Kidney (tissue), 14 donors: ENCODE data around the gene TTC8. TPM values are rescaled to one million over a fixed set of nuclear protein-coding genes. Genes with fewer than 3 reads are reported as not detected.

Experiments used
- DNase-seq, 5 donors: peaks; one replicate each; pipeline ENCODE4 v3.0.0-alpha.2; 2013 to 2020
- FAIRE-seq: peaks from 2 replicates; lab custom pipeline; 2012; peaks lifted over from hg19 to GRCh38; lab: Jason Lieb, UNC
- H3K27ac ChIP-seq, 2 donors: one replicate each; pipeline ENCODE4 v1.7.0; 2013; ENCODE audit warnings: low read depth in 2 of 2, low read length in 2 of 2, inconsistent platforms in 1 of 2
- H3K27me3 ChIP-seq: one replicate; pipeline ENCODE4 v1.7.1; 2013; ENCODE audit warnings: low read length, inconsistent platforms; ENCODE audit not compliant: control insufficient read depth, insufficient read depth
- H3K36me3 ChIP-seq, 3 donors: one replicate each; pipeline versions ENCODE4 v1.7.0 to v1.7.1; 2013; ENCODE audit warnings: low read length in 3 of 3, control low read depth in 1 of 3, inconsistent platforms in 1 of 3; ENCODE audit not compliant: insufficient read depth in 3 of 3, control insufficient read depth in 2 of 3
- H3K4me1 ChIP-seq, 3 donors: one replicate each; pipeline versions ENCODE4 v1.7.0 to v1.7.1; 2013; ENCODE audit warnings: low read length in 3 of 3, inconsistent platforms in 1 of 3, low read depth in 1 of 3; ENCODE audit not compliant: control insufficient read depth in 2 of 3, insufficient read depth in 2 of 3
- H3K4me3 ChIP-seq, 3 donors: one replicate each; pipeline versions ENCODE4 v1.7.0 to v1.8.1; 2013; ENCODE audit warnings: low read length in 3 of 3, control low read depth in 1 of 3, inconsistent platforms in 1 of 3
- H3K9ac ChIP-seq, 3 donors: one replicate each; pipeline versions ENCODE4 v1.7.0 to v1.7.1; 2013; ENCODE audit warnings: low read length in 3 of 3, control low read depth in 1 of 3, inconsistent platforms in 1 of 3
- H3K9me3 ChIP-seq, 3 donors: one replicate each; pipeline versions ENCODE4 v1.7.0 to v1.7.1; 2013; ENCODE audit warnings: low read length in 3 of 3, control low read depth in 1 of 3, inconsistent platforms in 1 of 3; ENCODE audit not compliant: control insufficient read depth in 2 of 3, insufficient read depth in 1 of 3
- CTCF ChIP-seq: IDR thresholded peaks from 3 replicates; pipeline ENCODE4 v1.5.1; 2012; ENCODE audit warnings: mild to moderate bottlenecking, moderate library complexity, borderline replicate concordance; ENCODE audit not compliant: insufficient read depth; ENCODE audit errors: extremely low read depth
- intact Hi-C: fragments of 100-400 bp; cut with DNase I; formaldehyde crosslinking; loops from one replicate; pipeline ENCODE4 v1.11.1; 2022
- polyA plus RNA-seq: library from polyadenylated mRNA; stranded (reverse); fragments of 350-450 nt; fragmentation: Illumina TruSeq; extraction: RNeasy Lipid Tissue Mini Kit (QIAGEN cat#74804); gene quantifications from one replicate; pipeline ENCODE4 v1.2.3, GENCODE V29; 2014; ENCODE audit warnings: low read depth, low replicate concordance; ENCODE audit not compliant: insufficient read depth
- total RNA-seq: library from RNA; stranded (reverse); fragmentation: NEBNext Ultra II Directional; extraction: Animal tissue kit (Norgen Biotek cat#: 25700); gene quantifications from one replicate; pipeline ENCODE4 v1.2.1, GENCODE V29; 2021
- donor health status: control.
- donor health status: control.
- donor health status: control.
- donor health status: control.
- donor health status: control.
- donor health status: DM: yes; HTN: yes; CAD: no.
- donor health status: Normal renal cell carcinoma (clear cell type).

The TTC8 gene
- total and polyA plus RNA-seq, 2 donors from 2014 or later = 14.0 to 17.2 TPM

GRCh38 chr14:88825503-88825902 is 1.1 kb downstream of the TTC8 start:
- H3K36me3 ChIP-seq = no peaks in the 10 kb centered on the region
- no peaks in the 10 kb centered on the region for H3K9me3 ChIP-seq
- TF ChIP-seq CTCF = no peak
- peak overlapping the region in 2 of 3 donors; percentile 53 to 98 for H3K9ac ChIP-seq
- FAIRE-seq (no peak), DNase-seq (no peak)
- H3K4me3 ChIP-seq = peak overlapping the region; percentile 86 to 99 (median 91)
- H3K4me1 ChIP-seq = peaks cover 0 to 4% (median 3%) of the 10 kb centered on the region in 3 donors
- H3K27ac ChIP-seq = no peak overlapping the region
- intact Hi-C loops = no loop called here
- H3K27me3 ChIP-seq = no peaks in the 10 kb centered on the region

- DNase-seq (no peak), FAIRE-seq (no peak)
- no peak for TF ChIP-seq CTCF
- H3K4me1 ChIP-seq = peaks cover 0 to 4% (median 3%) of the 10 kb centered on the region in 3 donors
- intact Hi-C loops = no loop called here
- no peaks in the 10 kb centered on the region for H3K36me3 ChIP-seq
- no peak overlapping the region for H3K9ac ChIP-seq
- no peak overlapping the region for H3K4me3 ChIP-seq
- no peaks in the 10 kb centered on the region for H3K9me3 ChIP-seq
- H3K27ac ChIP-seq = no peak overlapping the region
- no peaks in the 10 kb centered on the region for H3K27me3 ChIP-seq
These were observed 4.7 kb downstream of the TTC8 start for GRCh38 chr14:88829188-88829587.

GRCh38 chr14:88829685-88830302 is 5.3 kb downstream of the TTC8 start:
- FAIRE-seq = no peak
- peaks cover 3 to 4% (median 3%) of the 10 kb centered on the region in 3 donors for H3K4me1 ChIP-seq
- no peak overlapping the region for H3K9ac ChIP-seq
- no peaks in the 10 kb centered on the region for H3K27me3 ChIP-seq
- H3K36me3 ChIP-seq = no peaks in the 10 kb centered on the region
- TF ChIP-seq CTCF = no peak
- intact Hi-C loops = no loop called here
- H3K27ac ChIP-seq = no peak overlapping the region
- no peaks in the 10 kb centered on the region for H3K9me3 ChIP-seq
- no peak for DNase-seq
- H3K4me3 ChIP-seq = no peak overlapping the region
